Naive thymus-derived CD4-positive, alpha-beta T cell (primary cell): ENCODE measurements around the gene ASXL1. TPM values are rescaled to one million over a fixed set of nuclear protein-coding genes. Genes with fewer than 3 reads are reported as not detected.
"Not testable (repeated sequence)": the region's sequence is repeated elsewhere in the genome, so short reads cannot be mapped to it uniquely, and the experiment has no call there.

ENCODE experiments used
- ATAC-seq: fragments of 150-1000 bp; cut with Tn5 transposase; 2 replicates; pipeline ENCODE4 v1.10.0; 2021; ENCODE audit warnings: mild to moderate bottlenecking, moderate library complexity
- CTCF ChIA-PET: fragments of 350-600 bp; sonication (Branson Sonifier 250); formaldehyde crosslinking; loops from one replicate; lab custom pipeline; 2021; ENCODE audit warnings: antibody characterized with exemption; lab: Charles Lee
- POLR2A ChIA-PET: fragments of 350-600 bp; sonication (Branson Sonifier 250); formaldehyde crosslinking; loops from one replicate; lab custom pipeline; 2021; ENCODE audit warnings: antibody characterized with exemption, inconsistent platforms; lab: Charles Lee
- DNase-seq, 9 donors: peaks; one replicate each; pipeline versions ENCODE4 v3.0.0 to v3.0.0-alpha.2; 2020 to 2022; ENCODE audit warnings: mixed read lengths in 1 of 9
- H3K27ac ChIP-seq: one replicate; pipeline ENCODE4 v1.7.0; 2013; ENCODE audit warnings: mild to moderate bottlenecking, low read depth, low read length, moderate library complexity
- H3K27me3 ChIP-seq, 2 donors: one replicate each; pipeline ENCODE4 v1.7.0; 2013; ENCODE audit warnings: low read length in 2 of 2, mild to moderate bottlenecking in 2 of 2, moderate library complexity in 2 of 2; ENCODE audit not compliant: control insufficient read depth in 2 of 2, insufficient read depth in 2 of 2
- H3K36me3 ChIP-seq, 3 experiments: 1 replicate in 2 of 3; 2 replicates in 1 of 3; pipeline ENCODE4 v1.7.0; 2013; ENCODE audit warnings: low read length in 3 of 3, mild to moderate bottlenecking in 3 of 3, moderate library complexity in 1 of 3; ENCODE audit not compliant: insufficient read depth in 3 of 3, control insufficient read depth in 2 of 3
- H3K4me1 ChIP-seq, 2 donors: one replicate each; pipeline ENCODE4 v1.7.0; 2013; ENCODE audit warnings: low read length in 2 of 2, mild to moderate bottlenecking in 2 of 2, moderate library complexity in 1 of 2; ENCODE audit not compliant: control insufficient read depth in 2 of 2, insufficient read depth in 2 of 2
- H3K4me3 ChIP-seq: 2 replicates; pipeline ENCODE4 v1.7.0; 2013; ENCODE audit warnings: mild to moderate bottlenecking, low read length
- H3K9me3 ChIP-seq, 3 experiments: 1 replicate in 2 of 3; 2 replicates in 1 of 3; pipeline ENCODE4 v1.7.0; 2013; ENCODE audit warnings: low read length in 3 of 3; ENCODE audit not compliant: control insufficient read depth in 2 of 3
- H3K27ac Mint-ChIP-seq, 9 donors: one replicate each; pipeline ENCODE4 v1.8.0; 2020 to 2022; ENCODE audit warnings: mixed read lengths in 9 of 9, mild to moderate bottlenecking in 8 of 9, moderate library complexity in 5 of 9, inconsistent platforms in 2 of 9
- H3K27me3 Mint-ChIP-seq, 5 donors: one replicate each; pipeline ENCODE4 v1.8.0; 2021 to 2022; ENCODE audit warnings: mixed read lengths in 5 of 5, mild to moderate bottlenecking in 1 of 5
- H3K36me3 Mint-ChIP-seq, 5 donors: one replicate each; pipeline ENCODE4 v1.8.0; 2020 to 2022; ENCODE audit warnings: mixed read lengths in 5 of 5, mild to moderate bottlenecking in 3 of 5, inconsistent platforms in 1 of 5
- H3K4me1 Mint-ChIP-seq, 7 donors: one replicate each; pipeline ENCODE4 v1.8.0; 2020 to 2022; ENCODE audit warnings: mixed read lengths in 7 of 7, mild to moderate bottlenecking in 3 of 7, inconsistent platforms in 1 of 7
- H3K4me3 Mint-ChIP-seq, 10 donors: one replicate each; pipeline ENCODE4 v1.8.0; 2020 to 2022; ENCODE audit warnings: mild to moderate bottlenecking in 10 of 10, mixed read lengths in 10 of 10, moderate library complexity in 6 of 10, inconsistent platforms in 2 of 10
- H3K9me3 Mint-ChIP-seq, 11 donors: one replicate each; pipeline ENCODE4 v1.8.0; 2020 to 2022; ENCODE audit warnings: mixed read lengths in 11 of 11, mild to moderate bottlenecking in 4 of 11, inconsistent platforms in 1 of 11, moderate library complexity in 1 of 11
- intact Hi-C, 2 donors: fragments of 100-400 bp; cut with micrococcal nuclease; formaldehyde crosslinking; loops; one replicate each; pipeline ENCODE4 v1.15.1; 2023
- polyA plus RNA-seq, 2 donors: library from polyadenylated mRNA; unstranded; fragments of 300-500 nt; fragmentation: Illumina TruSeq; gene quantifications; one replicate each; pipeline ENCODE4 v1.2.3, GENCODE V29; 2021
- total RNA-seq, 6 experiments: library from RNA in 5 of 6; stranded (reverse) in 5 of 6; gene quantifications; 1 replicate in 5 of 6; 2 replicates in 1 of 6; pipeline ENCODE4 v1.2.3 and lab custom pipeline; 2021 to 2026

ASXL1 gene
- total and polyA plus RNA-seq, 7 experiments from 2014 or later: 14.7 to 200 (median 147) TPM

- DNase-seq (peak in 1 of 9 donors; percentile 12), ATAC-seq (peak; percentile 81)
- Histone ChIP-seq H3K27me3 (no peaks in the 10 kb centered on the region), H3K27ac (no peak overlapping the region), H3K4me3 (no peak overlapping the region), H3K9me3 (no peaks in the 10 kb centered on the region), H3K4me1 (peaks cover 5 to 13% of the 10 kb centered on the region in 2 donors), H3K36me3 (peaks cover 8 to 36% (median 11%) of the 10 kb centered on the region in 3 experiments)
- ChIA-PET POLR2A (interaction anchor here (0.8 kb wide), 1 partner anchor 143 kb away, joined by 3 read pairs; no protein-coding TSS in a partner anchor), CTCF (no interaction called here)
- intact Hi-C loops: no loop called here
- H3K27ac Mint-ChIP-seq: peak overlapping the region in 6 of 9 donors; percentile 40 to 73 (median 64)
- H3K27me3 Mint-ChIP-seq: no peaks in the 10 kb centered on the region
- peaks cover 4 to 28% (median 7%) of the 10 kb centered on the region in 7 donors for H3K4me1 Mint-ChIP-seq
- no peaks in the 10 kb centered on the region for H3K9me3 Mint-ChIP-seq
- H3K4me3 Mint-ChIP-seq: peak overlapping the region in 1 of 10 donors; percentile 42
- peaks cover 0 to 19% (median 9%) of the 10 kb centered on the region in 5 donors for H3K36me3 Mint-ChIP-seq
Measured at GRCh38 chr20:32333988-32334885, 23.9 kb upstream of the ASXL1 start.

GRCh38 chr20:32336918-32337347 lies 21.2 kb upstream of the ASXL1 start:
- CTCF ChIA-PET: interaction anchor here (0.6 to 1.6 kb wide), 5 partner anchors 94 to 891 kb away, joined by 3 to 7 read pairs (median 5); no protein-coding TSS in a partner anchor
- intact Hi-C loops: loop anchor here (1.0 to 5.0 kb wide), 7 partner anchors 21 to 316 kb away; partner anchors contain the start of gene ASXL1 (in 2 of the 2)

GRCh38 chr20:32337937-32338661 lies 20.0 kb upstream of the ASXL1 start:
- intact Hi-C loops: loop anchor here (1.0 to 5.0 kb wide), 7 partner anchors 20 to 315 kb away; partner anchors contain the start of gene ASXL1 (in 2 of the 2)
- no peak overlapping the region for H3K4me3 ChIP-seq
- no peaks in the 10 kb centered on the region for H3K27me3 ChIP-seq
- H3K27me3 Mint-ChIP-seq: no peaks in the 10 kb centered on the region
- POLR2A ChIA-PET: no interaction called here
- H3K36me3 ChIP-seq: peaks cover 0 to 1% (median 0%) of the 10 kb centered on the region in 3 experiments
- H3K9me3 Mint-ChIP-seq: no peaks in the 10 kb centered on the region
- peaks cover 0 to 8% (median 3%) of the 10 kb centered on the region in 5 donors for H3K36me3 Mint-ChIP-seq
- H3K4me1 Mint-ChIP-seq: peaks cover 5 to 27% (median 8%) of the 10 kb centered on the region in 7 donors
- ATAC-seq: no peak
- no peaks in the 10 kb centered on the region for H3K9me3 ChIP-seq
- no peak for DNase-seq
- H3K27ac ChIP-seq: no peak overlapping the region
- CTCF ChIA-PET: no interaction called here
- H3K4me1 ChIP-seq: peaks cover 5 to 7% of the 10 kb centered on the region in 2 donors
- H3K27ac Mint-ChIP-seq: peak overlapping the region in 1 of 9 donors; percentile 63
- H3K4me3 Mint-ChIP-seq: no peak overlapping the region

More at GRCh38 chr20:32336918-32337347, 21.2 kb upstream of the ASXL1 start:
- no peaks in the 10 kb centered on the region for H3K27me3 ChIP-seq
- Mint-ChIP-seq H3K4me1 (peaks cover 5 to 27% (median 8%) of the 10 kb centered on the region in 7 donors), H3K27ac (peak overlapping the region in 3 of 9 donors; percentile 5 to 75 (median 18)), H3K4me3 (no peak overlapping the region), H3K9me3 (no peaks in the 10 kb centered on the region), H3K27me3 (no peaks in the 10 kb centered on the region), H3K36me3 (peaks cover 0 to 11% (median 6%) of the 10 kb centered on the region in 5 donors)
- no peak overlapping the region for H3K27ac ChIP-seq
- ATAC-seq (peak; percentile 79), DNase-seq (peak in 7 of 9 donors; percentile 18 to 57 (median 35))
- POLR2A ChIA-PET: interaction anchor here (1.7 kb wide), 1 partner anchor 21 kb away, joined by 5 read pairs; the partner anchor contains the start of gene ASXL1
- peaks cover 5 to 13% of the 10 kb centered on the region in 2 donors for H3K4me1 ChIP-seq
- H3K36me3 ChIP-seq: peaks cover 0 to 13% (median 0%) of the 10 kb centered on the region in 3 experiments
- no peaks in the 10 kb centered on the region for H3K9me3 ChIP-seq
- H3K4me3 ChIP-seq: no peak overlapping the region

GRCh38 chr20:32338665-32339064 lies 19.5 kb upstream of the ASXL1 start:
- no peaks in the 10 kb centered on the region for H3K27me3 Mint-ChIP-seq
- Histone ChIP-seq H3K36me3 (no peaks in the 10 kb centered on the region), H3K27me3 (no peaks in the 10 kb centered on the region), H3K4me3 (no peak overlapping the region), H3K27ac (no peak overlapping the region), H3K4me1 (peaks cover 5% of the 10 kb centered on the region in 2 donors), H3K9me3 (no peaks in the 10 kb centered on the region)
- no peak for DNase-seq
- H3K4me1 Mint-ChIP-seq: peaks cover 5 to 25% (median 8%) of the 10 kb centered on the region in 7 donors
- ChIA-PET POLR2A (no interaction called here), CTCF (no interaction called here)
- no peak overlapping the region for H3K4me3 Mint-ChIP-seq
- peaks cover 0 to 7% (median 3%) of the 10 kb centered on the region in 5 donors for H3K36me3 Mint-ChIP-seq
- no peaks in the 10 kb centered on the region for H3K9me3 Mint-ChIP-seq
- no peak for ATAC-seq
- peak overlapping the region in 1 of 9 donors; percentile 4 for H3K27ac Mint-ChIP-seq
- intact Hi-C loops: loop anchor here in 1 of 2 donors (5.0 kb wide), 1 partner anchor 99 kb away; no protein-coding TSS in a partner anchor

GRCh38 chr20:32339116-32339515 lies 19.0 kb upstream of the ASXL1 start:
- H3K4me3 Mint-ChIP-seq: no peak overlapping the region
- CTCF ChIA-PET: no interaction called here
- intact Hi-C loops: loop anchor here in 1 of 2 donors (5.0 kb wide), 1 partner anchor 98 kb away; no protein-coding TSS in a partner anchor

GRCh38 chr20:32341053-32341452 lies 17.1 kb upstream of the ASXL1 start:
- H3K27ac ChIP-seq, H3K4me1 ChIP-seq, intact Hi-C loops, DNase-seq, CTCF ChIA-PET, H3K27me3 ChIP-seq, H3K36me3 Mint-ChIP-seq, H3K27me3 Mint-ChIP-seq, H3K36me3 ChIP-seq, H3K4me3 ChIP-seq, H3K27ac Mint-ChIP-seq, H3K9me3 ChIP-seq, ATAC-seq, POLR2A ChIA-PET, H3K4me3 Mint-ChIP-seq, H3K9me3 Mint-ChIP-seq: not testable (repeated sequence)
- H3K4me1 Mint-ChIP-seq: peaks cover 4 to 15% (median 7%) of the 10 kb centered on the region in 7 donors

More at GRCh38 chr20:32339116-32339515, 19.0 kb upstream of the ASXL1 start:
- Histone ChIP-seq H3K4me3 (no peak overlapping the region), H3K4me1 (peaks cover under 1 to 5% of the 10 kb centered on the region in 2 donors), H3K36me3 (no peaks in the 10 kb centered on the region), H3K27me3 (no peaks in the 10 kb centered on the region), H3K9me3 (no peaks in the 10 kb centered on the region), H3K27ac (no peak overlapping the region)
- POLR2A ChIA-PET: no interaction called here
- H3K36me3 Mint-ChIP-seq: peaks cover 0 to 6% (median 3%) of the 10 kb centered on the region in 5 donors
- H3K4me1 Mint-ChIP-seq: peaks cover 5 to 21% (median 8%) of the 10 kb centered on the region in 7 donors
- ATAC-seq: no peak
- no peaks in the 10 kb centered on the region for H3K27me3 Mint-ChIP-seq
- peak overlapping the region in 1 of 9 donors; percentile 4 for H3K27ac Mint-ChIP-seq
- H3K9me3 Mint-ChIP-seq: no peaks in the 10 kb centered on the region
- no peak for DNase-seq
